IPS DF 6.9 (cell line): ENCODE results near the gene CHN2.

Experiments
- DNase-seq: peaks from one replicate; pipeline ENCODE4 v3.0.0-alpha.2; 2013; ENCODE audit warnings: low read depth, low spot score
- H3K27ac ChIP-seq: one replicate; pipeline ENCODE4 v1.5.1; 2013; ENCODE audit warnings: low read length, control low read depth
- H3K27me3 ChIP-seq: 2 replicates; pipeline ENCODE4 v1.6.1; 2013; ENCODE audit warnings: mild to moderate bottlenecking, low read length; ENCODE audit not compliant: control insufficient read depth, insufficient read depth
- H3K36me3 ChIP-seq: 2 replicates; pipeline ENCODE4 v1.6.1; 2013; ENCODE audit warnings: low read length; ENCODE audit not compliant: control insufficient read depth, insufficient read depth
- H3K4me1 ChIP-seq: 2 replicates; pipeline ENCODE4 v1.6.1; 2013; ENCODE audit warnings: low read length; ENCODE audit not compliant: control insufficient read depth, insufficient read depth
- H3K4me3 ChIP-seq: 2 replicates; pipeline ENCODE4 v1.5.1; 2013; ENCODE audit warnings: mild to moderate bottlenecking, low read length
- H3K9me3 ChIP-seq: 2 replicates; pipeline ENCODE4 v1.6.1; 2013; ENCODE audit warnings: low read length, inconsistent platforms; ENCODE audit not compliant: control insufficient read depth, insufficient read depth
- WGBS: extraction: QIAGEN DNeasy Blood & Tissue Kit; methylation state at CpG from one replicate; pipeline ENCODE4 v1.1.7; 2013; ENCODE audit warnings: mixed read lengths, missing lambda C conversion rate; ENCODE audit not compliant: insufficient read length, insufficient coverage; 5-methylcytosine and 5-hydroxymethylcytosine counted together

Gene CHN2

DNA sequence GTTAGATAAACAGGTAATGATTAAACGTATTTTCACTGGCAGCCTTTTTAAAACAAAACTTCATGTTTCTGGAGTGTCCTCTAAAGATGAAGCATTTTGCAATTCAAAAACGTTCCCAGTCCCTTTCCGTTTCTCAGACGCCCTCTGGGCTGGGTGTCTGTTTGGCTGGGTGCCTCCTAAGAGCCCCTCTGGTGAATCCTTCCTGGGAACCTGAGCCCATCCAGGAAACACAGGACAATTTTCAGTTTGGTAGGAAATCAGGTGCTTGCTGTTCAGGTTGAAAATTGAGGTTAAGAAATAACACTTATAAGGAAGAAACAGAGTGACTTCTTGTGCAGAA, 76.7 kb downstream of the CHN2 start:
- H3K9me3 ChIP-seq, result no peaks in the 10 kb centered on the region
- H3K27ac ChIP-seq, result no peak overlapping the region
- peaks cover 4% of the 10 kb centered on the region; the same call in 1 of the 2 replicates for H3K4me1 ChIP-seq
- H3K4me3 ChIP-seq, result no peak overlapping the region
- no CpG with 5 or more reads among the region's 4 CpGs for WGBS
- no peaks in the 10 kb centered on the region for H3K36me3 ChIP-seq
- DNase-seq, result no peak
- no peaks in the 10 kb centered on the region for H3K27me3 ChIP-seq

DNA sequence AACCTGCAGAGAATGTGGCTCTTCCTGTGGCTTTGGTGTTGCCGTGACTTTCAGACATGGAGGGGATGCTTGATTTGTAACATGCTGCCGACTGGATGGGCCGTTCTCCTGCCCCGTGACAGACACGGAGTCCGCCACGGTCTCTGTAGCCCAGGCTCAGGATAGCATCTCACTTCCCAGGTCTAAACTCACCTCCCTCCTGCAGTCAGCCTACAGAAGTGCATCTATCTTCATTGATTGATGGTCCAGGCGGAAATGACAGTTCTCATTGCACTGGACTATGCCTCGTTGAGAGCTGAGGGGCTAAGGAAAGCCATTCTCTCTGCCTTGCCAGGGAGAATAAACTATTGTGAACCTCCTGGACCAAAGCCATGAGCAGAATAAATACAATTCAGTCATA, 77.5 kb downstream of the CHN2 start:
- Histone ChIP-seq H3K27me3 (no peaks in the 10 kb centered on the region), H3K9me3 (no peaks in the 10 kb centered on the region), H3K36me3 (no peaks in the 10 kb centered on the region), H3K4me3 (no peak overlapping the region), H3K27ac (no peak overlapping the region), H3K4me1 (peaks cover 7% of the 10 kb centered on the region)
- WGBS, result no CpG with 5 or more reads among the region's 9 CpGs
- DNase-seq, result no peak

DNA sequence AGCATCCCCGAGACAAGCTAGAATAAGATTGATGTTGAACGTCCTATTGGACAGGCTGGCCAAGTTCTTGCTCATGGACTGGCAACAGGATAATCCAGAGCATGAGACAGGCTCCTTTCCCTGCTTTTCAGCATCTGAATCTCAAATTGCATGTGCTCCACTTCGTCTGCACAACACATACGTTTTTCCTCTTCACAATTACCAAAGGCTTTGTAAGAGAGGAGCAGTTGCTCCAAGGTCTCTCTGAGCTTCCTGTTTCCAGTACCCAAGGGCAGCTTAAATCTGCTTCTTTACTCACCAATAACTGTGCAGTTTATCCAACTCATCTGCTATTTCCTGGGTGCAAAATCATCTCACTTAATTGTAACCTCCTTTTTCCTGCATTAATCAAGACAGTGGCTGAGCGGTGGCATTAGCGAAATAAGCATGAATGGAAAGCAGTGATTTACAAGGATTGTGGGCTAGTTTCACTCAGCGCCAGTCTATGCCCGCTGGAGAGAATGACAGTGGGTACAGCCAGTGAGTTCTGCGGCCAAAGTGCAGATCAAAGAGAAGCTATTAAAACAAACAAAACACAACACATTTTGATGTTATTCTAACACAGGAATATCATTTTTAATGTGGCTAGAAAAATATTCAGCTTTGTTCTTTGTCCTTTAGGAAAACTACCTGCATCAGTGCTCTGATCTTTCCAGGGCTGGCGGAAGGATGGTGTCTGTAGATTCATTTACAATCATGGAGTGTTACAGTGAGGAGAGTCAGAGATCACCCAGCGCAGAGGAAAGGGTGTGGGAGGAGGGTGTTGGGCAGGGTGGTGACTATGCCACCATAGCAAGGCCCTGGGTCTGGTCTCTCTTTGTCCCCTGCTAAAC, 79.8 kb downstream of the CHN2 start:
- H3K36me3 ChIP-seq, result no peaks in the 10 kb centered on the region
- H3K27me3 ChIP-seq, result no peaks in the 10 kb centered on the region
- no peaks in the 10 kb centered on the region for H3K9me3 ChIP-seq
- H3K4me1 ChIP-seq, result peaks cover 7% of the 10 kb centered on the region
- DNase-seq, result no peak
- no peak overlapping the region for H3K27ac ChIP-seq
- WGBS, result no CpG with 5 or more reads among the region's 11 CpGs
- no peak overlapping the region for H3K4me3 ChIP-seq

DNA sequence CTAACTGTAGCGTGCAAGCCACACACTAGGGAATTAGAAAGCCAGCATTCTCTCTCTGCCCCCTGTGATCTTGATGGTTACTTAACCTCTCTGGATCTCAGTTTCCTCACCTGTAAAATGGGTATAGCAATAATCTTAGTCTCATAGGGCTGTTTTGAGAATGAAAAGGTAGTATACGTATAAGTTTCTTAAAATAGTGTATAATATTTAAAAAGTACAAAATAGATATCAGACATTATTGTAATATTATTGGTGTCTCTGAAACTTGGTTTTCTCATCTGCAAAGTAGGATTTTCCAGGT, 80.4 kb downstream of the CHN2 start:
- Histone ChIP-seq H3K4me3 (no peak overlapping the region), H3K9me3 (no peaks in the 10 kb centered on the region), H3K27me3 (no peaks in the 10 kb centered on the region), H3K4me1 (peaks cover 7% of the 10 kb centered on the region), H3K36me3 (no peaks in the 10 kb centered on the region), H3K27ac (no peak overlapping the region)
- no peak for DNase-seq
- WGBS, result no CpG with 5 or more reads among the region's 2 CpGs

DNA sequence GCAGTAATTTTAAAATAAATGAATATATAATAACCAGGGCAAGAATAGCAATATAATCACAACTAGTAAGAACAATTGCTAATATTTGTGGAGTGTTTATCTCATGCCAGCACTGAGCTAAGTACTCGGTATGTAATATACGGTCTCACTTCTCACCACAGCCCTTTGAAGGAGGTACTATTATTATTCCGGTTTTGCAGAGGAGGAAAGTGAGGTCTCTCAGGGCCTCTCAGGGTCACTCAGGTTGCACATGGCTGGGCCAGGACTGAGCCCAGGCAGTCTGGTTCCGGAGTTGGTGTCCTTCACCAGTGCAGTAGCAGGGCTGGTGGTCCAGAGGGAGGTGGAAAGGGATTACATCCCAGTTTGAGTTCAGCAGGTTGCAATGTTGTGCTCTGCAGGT, 80.9 kb downstream of the CHN2 start:
- no peak overlapping the region for H3K4me3 ChIP-seq
- no CpG with 5 or more reads among the region's 4 CpGs for WGBS
- DNase-seq, result no peak
- no peaks in the 10 kb centered on the region for H3K27me3 ChIP-seq
- no peaks in the 10 kb centered on the region for H3K36me3 ChIP-seq
- peaks cover 7% of the 10 kb centered on the region for H3K4me1 ChIP-seq
- H3K27ac ChIP-seq, result no peak overlapping the region
- H3K9me3 ChIP-seq, result no peaks in the 10 kb centered on the region

DNA sequence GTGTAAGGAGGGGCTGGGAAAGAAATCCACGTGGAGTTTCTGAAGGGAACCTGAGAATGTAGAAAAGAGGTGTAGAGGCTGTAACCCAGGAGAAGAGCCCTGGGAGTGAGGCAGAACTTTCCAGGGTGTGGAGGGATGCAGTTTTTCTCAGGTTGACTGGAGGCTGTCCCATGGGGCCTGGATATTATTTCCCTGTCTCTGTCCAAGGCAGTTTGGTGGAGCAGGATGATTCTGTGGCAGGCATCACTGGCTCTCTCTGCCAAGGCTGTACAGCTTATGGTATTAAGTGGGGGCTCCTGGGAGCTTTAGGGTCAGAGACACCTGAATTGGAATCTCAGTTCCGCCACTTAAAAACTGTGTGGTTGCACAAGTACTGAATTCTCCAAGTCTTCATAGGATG, 81.6 kb downstream of the CHN2 start:
- Histone ChIP-seq H3K4me1 (peaks cover 5% of the 10 kb centered on the region), H3K27me3 (no peaks in the 10 kb centered on the region), H3K4me3 (no peak overlapping the region), H3K9me3 (no peaks in the 10 kb centered on the region), H3K27ac (no peak overlapping the region), H3K36me3 (no peaks in the 10 kb centered on the region)
- DNase-seq, result no peak
- no CpG with 5 or more reads among the region's 2 CpGs for WGBS

DNA sequence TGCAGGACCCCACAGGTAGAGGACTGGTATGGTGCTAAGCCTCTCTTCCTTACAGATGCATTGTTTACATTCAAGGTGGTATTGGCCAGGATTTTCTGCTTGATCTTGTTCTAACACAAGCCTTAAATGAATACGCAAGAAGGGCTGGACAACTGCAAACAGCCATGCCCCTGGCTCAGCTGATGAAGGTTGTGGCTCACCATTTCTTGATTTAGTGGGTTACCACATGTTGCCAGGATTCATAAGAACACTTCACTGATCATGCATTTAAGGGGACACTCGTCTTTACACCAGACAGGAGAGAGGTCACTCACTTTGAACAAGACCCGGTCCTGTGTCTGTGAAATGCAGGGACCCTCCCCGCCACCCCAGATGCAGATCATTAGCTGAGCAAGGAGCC, 82.2 kb downstream of the CHN2 start:
- H3K27me3 ChIP-seq, result no peaks in the 10 kb centered on the region
- no peak overlapping the region for H3K27ac ChIP-seq
- no peaks in the 10 kb centered on the region for H3K9me3 ChIP-seq
- no CpG with 5 or more reads among the region's 4 CpGs for WGBS
- no peak overlapping the region for H3K4me3 ChIP-seq
- H3K4me1 ChIP-seq, result peaks cover 5% of the 10 kb centered on the region
- DNase-seq, result no peak
- H3K36me3 ChIP-seq, result no peaks in the 10 kb centered on the region

DNA sequence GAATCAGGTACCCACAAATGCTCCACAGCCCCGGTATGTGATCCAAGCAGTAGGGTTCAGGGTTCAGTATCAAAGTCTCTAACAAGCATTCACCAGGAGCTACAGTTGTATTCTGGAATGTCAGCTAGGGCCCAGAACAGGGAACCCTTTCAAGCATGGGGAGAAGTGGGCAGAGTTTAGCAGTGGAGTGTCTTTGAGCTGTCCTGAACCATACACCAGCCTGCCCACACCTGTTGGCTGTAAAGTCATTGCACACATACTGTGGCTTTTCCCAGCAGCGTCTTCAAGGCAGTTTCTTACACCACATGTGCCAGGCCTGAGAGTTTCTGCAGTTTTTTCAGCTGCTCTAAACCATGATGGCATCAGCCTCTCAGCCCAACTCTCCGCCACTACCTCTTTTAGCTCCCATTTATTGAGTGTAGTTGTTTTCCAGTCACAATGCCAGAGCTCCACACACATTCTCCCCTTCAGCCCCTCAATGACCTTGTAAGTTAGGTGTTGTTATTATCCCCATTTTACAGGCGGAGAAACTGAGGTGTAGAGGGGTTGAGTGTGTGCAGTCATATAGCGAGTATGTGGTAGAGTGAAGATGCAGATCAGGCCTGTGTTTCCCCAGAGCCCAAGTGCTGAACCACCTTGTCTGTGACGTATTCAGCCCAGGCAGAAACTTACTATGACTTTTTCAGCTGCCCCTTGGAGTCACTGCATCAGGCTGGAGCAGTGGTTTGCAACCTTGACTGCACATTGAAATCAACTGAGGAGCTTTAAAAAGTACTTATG, 83.1 kb downstream of the CHN2 start:
- no CpG with 5 or more reads among the region's 6 CpGs for WGBS
- H3K4me3 ChIP-seq, result no peak overlapping the region
- peaks cover 5% of the 10 kb centered on the region for H3K4me1 ChIP-seq

DNA sequence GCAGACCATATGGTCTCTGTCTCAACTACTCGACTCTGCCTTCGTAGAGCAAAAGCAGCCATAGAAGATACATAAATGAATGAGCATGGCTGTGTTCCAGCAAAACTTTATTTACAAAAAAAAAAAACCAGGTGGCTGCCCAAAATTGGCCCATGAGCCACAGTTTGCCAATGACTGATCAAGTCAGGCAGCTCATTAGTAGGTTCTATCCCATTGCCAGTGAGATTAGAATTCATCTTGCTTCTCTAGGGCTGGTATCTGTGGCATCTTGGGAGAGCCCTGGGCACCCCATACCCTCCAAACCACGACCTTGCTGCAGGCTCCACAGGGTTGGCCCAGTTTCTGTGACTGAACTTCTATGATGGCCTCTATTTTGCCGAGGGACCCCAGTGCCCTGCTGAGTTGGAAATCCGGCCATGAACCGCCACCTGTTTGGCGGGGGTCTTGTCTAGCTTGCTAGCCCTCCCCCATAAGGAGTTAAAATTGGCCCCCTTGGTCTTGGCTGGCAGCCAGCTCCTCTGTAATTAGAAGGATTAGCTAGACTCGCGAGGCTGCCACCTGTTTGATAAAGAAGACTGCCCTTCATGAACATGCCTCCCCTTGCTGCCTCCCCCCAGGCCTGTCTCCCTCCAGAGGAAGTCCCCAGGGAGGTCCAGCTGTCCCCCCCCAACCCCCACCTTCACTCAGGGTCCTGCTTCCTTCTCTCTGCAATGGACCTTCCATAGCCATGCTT, 83.9 kb downstream of the CHN2 start:
- Histone ChIP-seq H3K9me3 (no peaks in the 10 kb centered on the region), H3K4me3 (no peak overlapping the region), H3K27ac (no peak overlapping the region), H3K27me3 (no peaks in the 10 kb centered on the region), H3K36me3 (no peaks in the 10 kb centered on the region), H3K4me1 (peaks cover 7% of the 10 kb centered on the region)
- WGBS, result no CpG with 5 or more reads among the region's 9 CpGs
- no peak for DNase-seq

More for the DNA sequence above, 83.1 kb downstream of the CHN2 start:
- H3K27ac ChIP-seq, result no peak overlapping the region
- H3K36me3 ChIP-seq, result no peaks in the 10 kb centered on the region
- H3K9me3 ChIP-seq, result no peaks in the 10 kb centered on the region
- H3K27me3 ChIP-seq, result no peaks in the 10 kb centered on the region
- no peak for DNase-seq

DNA sequence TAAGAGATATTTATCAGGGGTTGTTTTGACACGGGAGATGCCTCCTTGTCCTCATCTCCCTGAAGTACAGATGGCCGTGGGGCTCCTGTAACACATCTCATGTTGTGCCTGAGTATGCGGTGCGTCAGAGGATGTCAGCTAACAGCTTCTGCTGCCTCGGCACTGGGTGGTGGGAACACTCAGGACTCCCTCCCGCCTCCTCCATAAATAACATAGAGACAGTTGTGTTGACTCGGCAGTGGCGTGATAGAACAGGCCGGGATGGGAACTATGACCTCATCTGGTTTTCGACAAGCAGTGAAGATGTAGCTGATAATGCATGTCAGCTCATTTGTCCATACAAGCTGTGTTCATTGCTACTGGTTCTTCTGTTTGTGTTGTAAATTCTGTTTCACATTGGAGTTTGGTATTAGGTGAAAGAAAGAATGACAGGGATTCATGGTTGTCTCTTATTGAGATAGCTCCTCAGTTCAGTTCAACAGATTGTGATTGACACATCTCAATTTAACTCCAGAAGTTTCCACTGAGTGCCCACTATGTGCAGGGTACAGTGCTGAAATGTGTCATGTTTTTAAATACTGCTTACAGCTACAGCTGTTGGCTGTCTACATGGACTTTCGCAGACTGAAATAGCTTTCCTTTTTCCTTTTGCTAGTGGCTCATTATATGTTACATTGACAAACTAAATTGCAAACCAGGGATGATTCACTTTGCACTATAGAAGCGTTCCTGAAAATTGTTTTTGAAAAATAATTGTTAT, 87.4 kb downstream of the CHN2 start:
- Histone ChIP-seq H3K27ac (no peak overlapping the region), H3K4me3 (no peak overlapping the region), H3K36me3 (no peaks in the 10 kb centered on the region), H3K9me3 (no peaks in the 10 kb centered on the region), H3K4me1 (0 out of 2 replicates have a peak, but pooled peaks cover 2% of the 10 kb centered on the region), H3K27me3 (no peaks in the 10 kb centered on the region)
- DNase-seq, result no peak
- WGBS, result no CpG with 5 or more reads among the region's 12 CpGs
